ENCODE measurements around the gene YKT6. TPM values are rescaled to one million over a fixed set of nuclear protein-coding genes. Genes with fewer than 3 reads are reported as not detected.

YKT6 gene
- total and polyA plus RNA-seq, 5 experiments from 2014 or later: 31.6 to 66.7 (median 37.0) TPM

DNA sequence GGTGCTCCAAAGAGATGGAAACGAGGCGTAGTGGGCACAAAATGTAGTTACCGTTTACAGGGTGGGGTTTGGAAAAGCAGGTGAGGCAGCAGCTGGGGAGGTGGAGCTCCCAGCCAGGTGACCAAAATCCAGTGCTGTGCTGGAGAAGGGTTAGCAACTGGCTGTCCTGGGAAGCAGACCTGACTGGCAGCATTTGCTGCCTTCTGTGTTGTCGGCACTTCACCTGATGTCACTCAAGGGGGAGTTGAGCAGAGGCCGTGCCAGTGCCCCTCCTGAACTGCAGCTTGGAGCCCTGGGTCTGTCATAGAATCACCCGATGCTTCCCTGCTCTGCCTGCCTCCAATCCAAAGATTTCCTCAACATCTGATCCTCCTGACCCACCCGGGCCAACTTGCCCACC is 24.3 kb upstream of the YKT6 start:
- DNase-seq (no peak), ATAC-seq (no peak)
- H3K27me3 Mint-ChIP-seq: peaks cover 0 to 20% (median 10%) of the 10 kb centered on the region in 5 donors
- no peaks in the 10 kb centered on the region for H3K4me1 Mint-ChIP-seq
- H3K4me3 Mint-ChIP-seq: no peak overlapping the region
- POLR2A ChIA-PET: no interaction called here
- no peaks in the 10 kb centered on the region for H3K36me3 Mint-ChIP-seq
- no peak overlapping the region for H3K27ac Mint-ChIP-seq
- peaks cover 0 to 12% (median 0%) of the 10 kb centered on the region in 9 donors for H3K9me3 Mint-ChIP-seq

DNA sequence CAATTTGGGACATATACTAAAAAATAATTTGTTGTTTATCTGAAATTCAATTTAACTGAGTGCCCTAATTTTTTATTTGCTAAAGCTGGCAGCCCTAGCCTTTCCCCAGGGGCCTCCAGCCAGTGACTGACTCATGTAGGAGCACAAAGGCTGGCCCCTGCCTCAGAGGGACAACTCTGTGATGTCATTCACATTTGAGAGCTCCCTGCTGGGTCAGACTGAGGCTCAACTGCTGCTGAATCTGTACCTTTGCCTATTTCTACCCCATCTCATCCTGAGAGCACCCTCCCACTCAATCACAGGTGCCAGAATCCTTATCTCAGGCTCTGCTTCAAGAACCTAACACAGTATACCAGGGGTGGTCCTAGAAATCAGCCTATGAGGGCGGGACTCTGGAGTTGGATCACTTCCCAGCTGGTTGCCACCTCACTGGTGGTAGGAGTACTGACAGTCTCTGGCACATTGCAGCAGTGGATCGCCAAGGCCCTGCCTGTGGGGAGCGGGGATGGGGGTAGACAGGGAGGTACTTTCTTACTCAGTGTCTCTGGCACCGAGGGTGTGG is 23.1 kb upstream of the YKT6 start:
- peaks cover 0 to 3% (median 0%) of the 10 kb centered on the region in 3 donors for H3K36me3 Mint-ChIP-seq
- DNase-seq: no peak
- H3K4me1 Mint-ChIP-seq: no peaks in the 10 kb centered on the region
- no peak overlapping the region for H3K27ac Mint-ChIP-seq
- no peak overlapping the region for H3K4me3 Mint-ChIP-seq
- H3K9me3 Mint-ChIP-seq: peaks cover 0 to 12% (median 3%) of the 10 kb centered on the region in 9 donors
- no peak for ATAC-seq
- POLR2A ChIA-PET: no interaction called here
- H3K27me3 Mint-ChIP-seq: peaks cover 0 to 20% (median 10%) of the 10 kb centered on the region in 5 donors

DNA sequence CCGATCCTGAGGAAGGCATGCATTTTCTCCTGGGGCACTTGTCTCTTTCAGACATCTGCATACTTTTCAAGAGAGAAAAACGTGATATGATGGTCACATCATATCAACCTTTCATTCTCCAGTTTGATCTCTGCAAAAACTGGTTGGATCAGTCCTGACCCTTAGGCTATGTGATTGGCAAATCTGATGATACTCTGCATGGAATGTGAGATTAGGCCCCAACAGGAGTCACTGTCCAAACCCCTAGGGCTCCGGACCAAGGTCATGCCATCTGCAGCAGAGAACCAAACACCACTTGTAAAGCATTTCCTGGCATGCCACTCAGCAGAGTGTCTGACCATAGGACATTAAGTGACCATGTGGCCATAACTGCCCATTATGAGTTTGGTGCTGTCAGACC is 20.1 kb upstream of the YKT6 start:
- DNase-seq (no peak), ATAC-seq (no peak)
- Mint-ChIP-seq H3K27ac (no peak overlapping the region), H3K4me3 (no peak overlapping the region), H3K27me3 (peaks cover 0 to 21% (median 9%) of the 10 kb centered on the region in 5 donors), H3K36me3 (peaks cover 0 to 6% (median 4%) of the 10 kb centered on the region in 3 donors), H3K9me3 (peaks cover 0 to 13% (median 2%) of the 10 kb centered on the region in 9 donors), H3K4me1 (no peaks in the 10 kb centered on the region)
- POLR2A ChIA-PET: no interaction called here

DNA sequence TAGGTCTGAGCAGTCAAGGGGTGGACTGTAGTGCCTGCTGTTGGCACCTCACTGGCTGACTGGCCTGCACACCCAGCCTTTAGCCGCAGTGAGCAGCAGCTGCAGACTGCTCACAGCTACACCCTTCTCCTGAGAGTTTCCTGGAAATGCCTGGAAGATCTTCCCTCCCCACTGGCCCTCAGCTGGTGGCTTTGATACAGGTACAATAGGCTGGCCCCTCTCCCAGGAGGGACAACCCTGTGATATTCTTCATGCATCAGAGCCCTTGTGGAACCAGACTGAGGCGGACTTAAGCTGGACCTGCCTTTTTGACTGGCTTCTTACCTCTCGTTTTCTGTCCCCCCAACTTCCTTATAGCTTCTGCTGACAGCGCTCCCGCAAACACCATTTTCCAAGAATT is 18.0 kb upstream of the YKT6 start:
- Mint-ChIP-seq H3K27ac (peak overlapping the region in 1 of 10 donors; percentile 89), H3K4me1 (no peaks in the 10 kb centered on the region), H3K4me3 (no peak overlapping the region), H3K27me3 (peaks cover 0 to 17% (median 0%) of the 10 kb centered on the region in 5 donors), H3K36me3 (peaks cover 0 to 6% (median 4%) of the 10 kb centered on the region in 3 donors), H3K9me3 (peaks cover 0 to 13% (median 2%) of the 10 kb centered on the region in 9 donors)
- DNase-seq (no peak), ATAC-seq (no peak)
- POLR2A ChIA-PET: interaction anchor here (0.6 kb wide), 1 partner anchor 123 kb away, joined by 3 read pairs; no protein-coding TSS in a partner anchor

DNA sequence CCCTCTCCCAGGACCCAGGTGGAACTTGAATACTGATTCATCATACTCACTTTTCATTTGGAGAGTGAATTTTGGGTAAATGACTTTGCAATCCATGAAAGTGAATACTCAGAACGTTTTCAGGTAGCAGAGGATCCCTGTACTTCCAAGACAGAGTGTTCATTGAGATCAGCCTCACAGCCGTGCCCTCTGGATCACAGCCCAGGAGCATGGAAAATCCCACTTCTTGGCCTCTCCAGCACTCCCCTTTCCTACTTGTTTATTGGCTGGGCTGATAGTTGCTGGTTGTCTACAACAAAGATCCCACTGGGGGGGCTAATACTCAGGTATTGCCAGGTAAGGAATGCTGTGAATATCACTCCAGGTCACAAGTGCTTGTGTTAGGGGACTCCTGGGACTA is 17.4 kb upstream of the YKT6 start:
- POLR2A ChIA-PET: no interaction called here

DNA sequence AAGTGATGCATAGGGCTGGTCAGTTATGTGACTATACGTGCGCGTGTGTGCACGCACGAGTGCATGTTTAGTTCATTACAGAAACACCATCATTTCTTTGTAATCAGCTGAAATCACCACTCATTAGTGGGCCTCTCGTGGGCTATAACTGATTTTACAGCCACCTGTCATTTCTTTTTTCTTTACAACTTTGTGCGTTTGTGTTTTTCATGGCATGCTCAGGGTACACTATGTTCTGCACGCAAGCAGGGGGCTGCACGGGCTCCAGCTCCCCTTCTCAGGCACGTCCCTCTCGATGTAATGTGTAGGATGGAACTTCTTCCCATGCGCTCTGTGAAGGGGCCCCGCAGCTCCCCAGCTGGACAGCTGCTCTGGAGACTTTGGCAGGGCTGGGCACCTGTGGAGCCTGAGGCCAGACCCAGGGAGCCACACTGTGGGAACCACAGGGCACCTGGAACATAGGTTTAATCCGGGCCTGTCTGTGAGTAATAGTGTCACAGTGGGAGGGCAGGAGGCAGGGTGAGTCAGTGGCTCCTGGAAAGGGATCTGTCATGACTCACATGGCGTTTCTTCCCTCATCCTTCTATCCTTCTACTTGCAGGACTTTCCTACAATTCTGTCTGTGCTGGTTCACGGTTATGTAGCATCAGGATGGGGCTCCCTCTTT is 16.4 kb upstream of the YKT6 start:
- Mint-ChIP-seq H3K4me3 (no peak overlapping the region), H3K9me3 (peaks cover 0 to 13% (median 2%) of the 10 kb centered on the region in 9 donors), H3K36me3 (peaks cover 0 to 6% (median 4%) of the 10 kb centered on the region in 3 donors), H3K4me1 (no peaks in the 10 kb centered on the region), H3K27ac (peak overlapping the region in 1 of 10 donors; percentile 5), H3K27me3 (peaks cover 0 to 8% (median under 1%) of the 10 kb centered on the region in 5 donors)
- no peak for DNase-seq
- ATAC-seq: no peak
- POLR2A ChIA-PET: no interaction called here

More for the DNA sequence above, 17.4 kb upstream of the YKT6 start:
- no peak for DNase-seq
- H3K4me1 Mint-ChIP-seq: no peaks in the 10 kb centered on the region
- H3K9me3 Mint-ChIP-seq: peaks cover 0 to 13% (median 2%) of the 10 kb centered on the region in 9 donors
- no peak for ATAC-seq
- H3K36me3 Mint-ChIP-seq: peaks cover 0 to 6% (median 4%) of the 10 kb centered on the region in 3 donors
- H3K27ac Mint-ChIP-seq: no peak overlapping the region
- no peak overlapping the region for H3K4me3 Mint-ChIP-seq
- H3K27me3 Mint-ChIP-seq: peaks cover 0 to 11% (median 2%) of the 10 kb centered on the region in 5 donors

DNA sequence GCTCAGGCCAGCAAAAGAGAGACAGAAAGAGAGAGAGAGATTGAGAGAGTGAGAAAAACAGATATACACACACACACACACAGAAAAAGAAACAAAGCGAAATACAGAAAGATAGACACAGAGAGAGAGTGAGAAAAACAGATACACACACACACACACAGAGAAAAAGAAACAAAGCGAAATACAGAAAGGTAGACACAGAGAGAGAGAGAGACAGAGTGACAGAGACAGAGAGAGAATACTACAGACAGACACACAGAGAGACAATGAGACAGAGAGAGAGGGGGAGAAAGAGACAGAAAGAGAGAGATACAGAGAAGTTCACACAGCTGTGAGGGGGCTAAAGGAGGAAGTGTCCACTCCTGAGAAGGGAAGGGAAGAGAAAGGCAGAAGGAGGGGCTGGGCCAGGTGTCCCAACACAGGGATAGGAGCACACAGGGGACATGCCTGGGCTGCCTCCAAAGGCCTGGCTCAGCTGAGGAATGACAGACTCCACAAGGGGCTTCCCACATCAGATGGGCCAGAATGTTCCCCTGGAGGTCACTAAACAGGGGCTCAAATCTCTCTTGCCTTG is 15.8 kb upstream of the YKT6 start:
- H3K27ac Mint-ChIP-seq: peak overlapping the region in 3 of 10 donors; percentile 1 to 43 (median 5)
- H3K9me3 Mint-ChIP-seq: peaks cover 0 to 13% (median 2%) of the 10 kb centered on the region in 9 donors

DNA sequence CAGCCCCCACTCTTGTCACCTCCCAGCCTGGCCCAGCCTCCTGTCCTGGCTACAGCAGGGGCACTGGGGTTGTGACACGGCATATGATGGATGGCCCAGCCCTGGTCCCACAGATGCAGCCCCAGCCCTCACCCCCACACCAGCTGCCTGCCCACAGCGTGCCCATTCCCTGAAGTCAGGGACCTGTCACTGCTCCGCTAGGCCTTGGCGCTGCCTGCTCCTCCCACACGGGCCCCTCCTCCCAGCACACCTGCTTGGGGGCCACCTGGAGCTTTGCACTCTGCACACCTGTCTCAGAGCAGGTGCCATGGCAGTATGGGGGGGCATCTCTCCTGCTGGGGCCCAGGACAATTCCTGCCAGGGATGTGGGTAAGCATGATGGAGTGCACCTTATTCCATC is 15.0 kb upstream of the YKT6 start:
- DNase-seq (no peak), ATAC-seq (no peak)
- H3K27ac Mint-ChIP-seq: no peak overlapping the region
- no peak overlapping the region for H3K4me3 Mint-ChIP-seq
- peaks cover 0 to 6% (median 4%) of the 10 kb centered on the region in 3 donors for H3K36me3 Mint-ChIP-seq
- H3K27me3 Mint-ChIP-seq: peaks cover 0 to 7% (median 3%) of the 10 kb centered on the region in 5 donors
- peaks cover 0 to 13% (median 2%) of the 10 kb centered on the region in 9 donors for H3K9me3 Mint-ChIP-seq
- POLR2A ChIA-PET: interaction anchor here (0.6 kb wide), 1 partner anchor 10 kb away, joined by 3 read pairs; no protein-coding TSS in a partner anchor
- no peaks in the 10 kb centered on the region for H3K4me1 Mint-ChIP-seq

More for the DNA sequence above, 15.8 kb upstream of the YKT6 start:
- Mint-ChIP-seq H3K27me3 (peaks cover 0 to 7% (median 0%) of the 10 kb centered on the region in 5 donors), H3K4me3 (no peak overlapping the region), H3K4me1 (no peaks in the 10 kb centered on the region), H3K36me3 (peaks cover 0 to 6% (median 4%) of the 10 kb centered on the region in 3 donors)
- POLR2A ChIA-PET: no interaction called here
- ATAC-seq (no peak), DNase-seq (no peak)

DNA sequence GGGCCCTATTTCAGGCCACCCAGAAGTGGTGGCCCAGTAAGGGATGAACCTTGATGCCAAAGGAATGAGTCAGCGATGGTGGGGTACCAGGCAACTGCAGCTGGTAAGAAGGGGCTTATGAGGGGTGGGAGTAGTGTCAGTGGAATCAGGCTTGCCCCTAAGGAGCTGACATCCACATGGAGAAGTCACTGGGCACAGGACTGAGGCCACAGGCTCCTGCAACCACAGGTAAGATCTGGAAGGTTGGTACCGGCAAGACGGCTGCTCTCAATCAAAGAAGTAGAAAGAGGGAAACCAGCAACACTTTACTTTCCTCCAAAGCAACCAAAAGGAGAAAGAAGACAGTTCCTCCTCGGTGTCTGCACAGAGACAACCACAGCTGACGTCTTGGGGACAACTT is 14.0 kb upstream of the YKT6 start:
- peaks cover 0 to 13% (median 2%) of the 10 kb centered on the region in 9 donors for H3K9me3 Mint-ChIP-seq
- no peak overlapping the region for H3K4me3 Mint-ChIP-seq
- H3K27me3 Mint-ChIP-seq: peaks cover 0 to 4% (median 3%) of the 10 kb centered on the region in 5 donors
- no peak for DNase-seq
- H3K36me3 Mint-ChIP-seq: peaks cover 0 to 6% (median 4%) of the 10 kb centered on the region in 3 donors
- no peaks in the 10 kb centered on the region for H3K4me1 Mint-ChIP-seq
- H3K27ac Mint-ChIP-seq: peak overlapping the region in 3 of 10 donors; percentile 43 to 65 (median 56)
- ATAC-seq: no peak
- POLR2A ChIA-PET: no interaction called here

DNA sequence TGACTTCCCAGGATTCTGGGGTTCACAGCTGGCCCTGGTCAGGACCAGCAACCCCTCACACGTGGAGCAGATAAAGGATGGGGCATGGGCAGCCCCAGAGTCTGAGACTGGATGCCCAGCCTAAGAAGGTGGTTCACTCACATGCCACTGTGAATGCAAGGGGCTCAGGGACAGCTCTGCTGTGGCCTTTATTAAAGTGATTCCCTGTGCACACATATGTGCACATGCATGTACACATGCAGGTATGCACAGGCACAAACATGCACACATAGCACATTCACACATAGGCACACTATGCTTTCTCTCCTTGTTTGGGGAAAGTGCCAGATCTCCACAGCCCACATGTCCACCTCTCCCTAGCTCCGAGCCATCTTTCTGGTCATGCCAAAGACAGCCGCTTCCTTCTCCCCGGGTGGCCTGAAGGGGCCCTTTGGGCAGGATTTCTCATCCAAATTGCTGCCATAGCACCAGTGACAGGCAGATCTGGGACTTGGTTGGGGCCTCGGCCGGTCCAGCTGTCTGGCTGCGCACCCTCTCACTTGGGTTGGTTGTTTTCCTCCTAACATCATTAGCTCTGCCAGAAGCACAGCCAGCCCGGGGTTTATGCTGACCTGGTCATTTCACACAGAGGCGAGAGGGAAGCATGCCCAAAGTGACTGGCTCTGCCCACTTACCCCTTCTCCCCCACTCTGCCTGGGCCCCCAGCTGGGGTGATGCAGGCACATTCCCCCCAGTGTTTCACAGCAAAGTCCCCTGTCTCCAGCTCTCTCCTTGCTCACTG is 13.0 kb upstream of the YKT6 start:
- Mint-ChIP-seq H3K36me3 (peaks cover 0 to 4% (median 3%) of the 10 kb centered on the region in 3 donors), H3K27me3 (peaks cover 0 to 6% (median 4%) of the 10 kb centered on the region in 5 donors), H3K27ac (peak overlapping the region in 1 of 10 donors; percentile 53), H3K4me3 (no peak overlapping the region), H3K9me3 (peaks cover 0 to 7% (median 0%) of the 10 kb centered on the region in 9 donors), H3K4me1 (no peaks in the 10 kb centered on the region)
- POLR2A ChIA-PET: no interaction called here
- no peak for DNase-seq
- ATAC-seq: no peak

DNA sequence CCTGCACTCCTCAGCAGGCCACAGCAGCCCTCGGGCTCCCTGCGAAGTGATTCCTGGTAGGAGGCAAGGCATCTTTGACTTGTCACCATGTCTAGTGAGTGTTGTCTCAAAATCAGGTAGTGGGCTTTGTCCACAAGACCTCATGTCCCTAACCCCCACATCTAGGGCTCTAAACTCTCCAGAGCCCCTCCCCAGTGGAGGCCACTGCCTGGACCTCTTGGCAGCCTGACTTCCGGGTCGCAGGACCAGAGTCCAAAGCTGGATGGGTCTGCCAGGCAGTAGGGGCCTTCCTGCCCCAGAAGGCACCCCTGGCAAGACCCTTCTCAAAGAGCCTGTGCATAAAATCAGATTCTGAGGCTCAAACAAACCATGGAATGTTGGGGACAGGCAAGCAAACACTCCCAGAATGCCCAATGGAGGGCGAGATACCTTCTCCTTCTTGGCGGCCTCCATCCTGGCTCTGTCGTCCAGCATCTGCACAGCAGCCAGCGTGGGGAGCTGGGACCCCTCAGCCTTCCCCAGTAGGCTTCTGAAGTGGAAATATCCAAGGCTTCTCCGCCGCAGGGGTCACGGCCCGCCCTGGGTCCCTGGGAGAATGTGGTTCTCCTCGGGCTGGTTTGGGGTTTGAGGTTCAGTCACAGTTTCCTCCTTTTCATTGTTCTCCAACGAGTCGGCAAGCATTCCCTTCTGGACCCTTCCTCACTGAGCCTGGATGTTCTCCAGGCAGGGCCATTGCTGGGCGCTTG is 12.1 kb upstream of the YKT6 start:
- H3K27me3 Mint-ChIP-seq: peaks cover 0 to 8% (median 5%) of the 10 kb centered on the region in 5 donors
- no peaks in the 10 kb centered on the region for H3K4me1 Mint-ChIP-seq
- ATAC-seq (no peak), DNase-seq (no peak)
- peak overlapping the region in 2 of 10 donors; percentile 15 to 53 for H3K27ac Mint-ChIP-seq
- no peaks in the 10 kb centered on the region for H3K36me3 Mint-ChIP-seq
- H3K4me3 Mint-ChIP-seq: no peak overlapping the region
- no peaks in the 10 kb centered on the region for H3K9me3 Mint-ChIP-seq
- POLR2A ChIA-PET: no interaction called here
